CD4-positive, alpha-beta T cell treated with Interleukin-12 subunit alpha and Interleukin-12 subunit beta, for 1 hour (primary cell): ENCODE measurements around the gene APOBEC3A.
"Not testable (repeated sequence)": the region's sequence is repeated elsewhere in the genome, so short reads cannot be mapped to it uniquely, and the experiment has no call there.

Source experiments
- DNase-seq: peaks from one replicate; pipeline ENCODE4 v3.0.0-alpha.2; 2020

APOBEC3A gene

DNA sequence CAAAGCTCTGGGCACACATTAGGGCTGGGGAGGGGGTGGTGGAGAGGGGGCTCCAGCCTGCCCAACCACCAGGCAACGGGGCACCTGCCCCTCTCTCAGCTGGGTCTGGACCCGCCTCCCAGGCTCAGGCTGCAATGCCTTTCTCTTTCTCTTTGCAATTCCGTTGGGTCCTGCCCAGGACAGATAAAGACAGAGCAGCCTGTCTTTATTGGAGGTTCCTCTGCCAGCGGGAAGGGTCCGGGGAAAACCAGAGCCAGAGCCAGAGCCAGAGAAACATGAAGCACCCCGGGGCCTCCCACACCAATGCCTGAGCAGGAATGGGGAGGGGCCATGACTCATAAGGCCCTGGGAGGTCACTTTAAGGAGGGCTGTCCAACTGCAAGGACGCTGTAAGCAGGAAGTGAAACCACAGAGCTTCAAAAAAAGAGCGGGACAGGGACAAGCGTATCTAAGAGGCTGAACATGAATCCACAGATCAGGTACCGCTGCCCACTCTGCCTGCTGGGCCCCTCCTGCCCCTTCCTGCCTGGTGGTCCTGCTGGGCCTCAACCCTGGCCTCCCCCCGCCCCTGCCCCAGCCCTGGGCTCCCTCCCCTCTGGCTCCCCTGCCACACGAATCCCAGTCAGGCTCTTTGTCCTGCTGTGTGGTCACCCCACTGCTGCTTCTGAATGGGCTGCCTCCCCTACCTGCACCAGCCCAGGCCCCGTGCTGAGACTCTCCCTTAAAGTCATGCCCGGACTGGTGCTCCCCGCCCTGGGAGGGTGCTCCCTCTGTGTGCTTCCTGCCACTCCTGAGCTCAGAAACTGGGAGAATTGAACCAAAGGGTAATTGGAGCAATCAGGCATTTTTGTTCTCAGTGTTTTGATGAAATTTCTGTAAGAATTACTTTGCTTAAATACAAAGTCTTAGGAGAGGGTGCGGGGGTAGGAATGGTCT, 24.9 kb downstream of the APOBEC3A start, which contains the start of gene APOBEC3B:
Gene APOBEC3B, plus strand, starts transcription at position 356 of the 936 bp plus-strand sequence. Its CDS starts 107 bp downstream, at position 463.
- DNase-seq = peak; percentile 79

DNA sequence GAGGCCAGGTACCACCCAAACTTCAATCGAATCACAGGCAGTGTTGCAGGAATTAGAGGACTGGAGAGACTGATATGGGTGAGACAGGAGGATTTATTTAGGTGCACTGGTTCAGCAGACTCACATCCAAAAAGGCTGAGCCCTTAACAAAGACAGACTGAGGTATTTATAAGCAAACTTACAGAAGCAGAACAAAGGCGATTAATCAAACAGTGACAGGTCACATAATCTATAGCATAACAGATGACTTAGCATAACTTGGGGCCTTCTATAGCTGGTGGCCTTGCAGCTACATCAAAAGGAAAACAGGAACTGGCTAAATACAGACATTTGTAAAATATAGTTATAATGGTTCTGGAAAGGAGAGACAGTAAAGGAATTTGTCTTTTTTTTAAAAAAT, 26.8 kb downstream of the APOBEC3A start:
- no peak for DNase-seq

DNA sequence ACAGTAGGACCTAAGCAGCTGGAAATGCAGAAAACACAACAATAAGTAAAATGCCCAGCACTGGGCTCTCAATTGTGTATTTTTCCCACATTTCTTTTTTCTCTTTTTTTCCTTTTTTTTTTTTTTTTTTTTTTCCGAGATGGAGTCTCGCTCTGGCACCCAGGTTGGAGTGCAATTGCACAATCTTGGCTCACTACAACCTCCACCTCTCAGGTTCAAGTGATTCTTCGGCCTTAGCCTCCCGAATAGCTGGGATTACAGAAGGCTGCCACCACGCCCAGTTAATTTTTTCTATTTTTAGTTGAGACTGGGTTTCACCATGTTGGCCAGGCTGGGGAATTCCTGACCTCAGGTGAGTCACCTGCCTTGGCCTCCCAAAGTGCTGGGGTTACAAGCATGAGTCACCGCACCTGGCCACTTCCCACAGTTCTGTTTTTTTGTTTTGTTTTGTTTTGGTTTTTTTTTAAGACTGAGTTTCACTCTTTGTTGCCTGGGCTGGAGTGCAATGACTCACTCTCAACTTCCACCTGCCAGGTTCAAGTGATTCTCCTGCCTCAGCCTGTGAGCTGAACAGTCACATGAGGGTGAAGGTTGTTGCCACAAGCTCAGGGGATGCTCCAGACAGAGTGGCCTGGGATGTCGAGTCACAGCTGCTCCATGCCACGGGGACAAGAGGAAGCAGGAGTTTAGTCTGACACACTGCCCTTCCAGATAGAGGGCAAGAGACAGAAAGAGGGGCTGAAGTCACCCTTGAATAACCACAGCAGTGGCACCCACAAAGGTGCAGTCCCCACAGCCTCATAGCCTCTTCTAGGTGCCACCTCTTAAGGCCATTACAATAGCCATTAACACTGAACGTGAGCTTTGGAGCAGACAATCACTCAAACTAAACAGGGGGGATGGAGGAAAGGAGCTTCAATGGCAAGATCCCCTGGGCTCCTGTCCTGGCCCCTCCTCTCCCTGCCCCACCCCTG, 27.7 kb downstream of the APOBEC3A start:
- DNase-seq = peak; percentile 89

DNA sequence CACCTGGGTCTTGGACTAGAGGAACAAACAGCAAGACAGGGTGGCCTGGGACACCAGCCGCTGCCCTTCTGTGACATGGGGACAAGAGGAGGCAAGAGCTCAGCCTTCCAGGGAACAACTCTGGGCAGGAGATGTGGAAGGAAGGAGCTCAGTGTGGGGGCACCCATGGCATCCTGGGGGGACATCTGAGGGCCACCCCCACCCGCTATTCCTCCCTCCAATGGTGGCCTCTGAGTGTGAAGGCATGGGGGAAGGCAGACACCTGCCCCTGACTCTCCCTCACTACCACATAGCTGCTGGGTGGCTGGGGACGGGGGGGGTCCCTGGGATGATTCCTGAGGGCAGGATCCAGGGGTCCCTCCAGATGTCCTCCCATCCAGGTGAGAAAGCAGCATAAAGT, 29.2 kb downstream of the APOBEC3A start:
- DNase-seq = no peak

DNA sequence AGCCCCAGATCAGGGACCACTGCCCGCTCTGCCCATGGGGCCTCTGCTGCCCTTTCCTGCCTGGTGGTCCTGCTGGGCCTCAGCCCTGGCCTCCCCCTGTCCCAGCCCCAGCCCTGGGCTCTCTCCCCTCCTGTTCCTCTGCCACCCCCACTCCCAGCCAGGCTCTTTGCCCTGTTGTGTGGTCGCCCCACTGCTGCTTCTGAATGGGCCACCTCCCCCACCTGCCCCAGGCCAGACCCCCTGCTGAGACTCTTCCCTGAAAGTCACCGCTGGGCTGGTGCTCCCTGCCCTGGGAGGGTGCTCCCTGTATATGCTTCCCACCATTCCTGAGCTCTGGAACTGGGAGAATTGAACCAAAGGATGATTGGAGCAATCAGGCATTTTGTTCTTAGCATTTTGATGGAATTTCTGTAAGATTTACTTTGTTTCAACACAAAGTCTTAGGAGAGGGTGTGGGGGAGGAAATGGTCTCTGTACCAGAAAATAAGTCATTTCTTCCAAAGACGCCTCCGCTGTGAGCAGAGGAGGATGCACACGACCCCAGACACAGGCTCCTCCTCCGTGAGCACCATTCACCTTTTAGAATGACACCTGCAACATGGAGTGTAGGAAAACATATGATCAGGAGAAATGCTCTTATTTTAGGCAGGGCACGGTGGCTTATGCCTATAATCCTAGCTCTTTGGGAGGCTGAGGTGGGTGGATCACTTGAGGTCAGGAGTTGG, 29.9 kb downstream of the APOBEC3A start:
- no peak for DNase-seq

DNA sequence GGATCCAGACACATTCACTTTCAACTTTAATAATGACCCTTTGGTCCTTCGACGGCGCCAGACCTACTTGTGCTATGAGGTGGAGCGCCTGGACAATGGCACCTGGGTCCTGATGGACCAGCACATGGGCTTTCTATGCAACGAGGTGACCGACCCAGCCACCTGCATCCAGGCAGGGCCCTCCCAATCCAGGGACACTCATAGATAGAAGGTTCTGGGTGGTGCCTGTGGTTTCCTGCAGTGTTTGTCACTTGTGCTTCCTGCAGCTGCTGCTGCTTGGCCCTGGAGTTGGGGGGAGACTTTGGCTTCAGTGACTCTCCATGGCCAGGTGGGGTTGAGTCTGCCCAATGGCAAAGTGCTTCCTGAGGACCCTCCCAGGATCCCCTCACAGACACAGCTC, 32.1 kb downstream of the APOBEC3A start:
- DNase-seq = peak; percentile 33

DNA sequence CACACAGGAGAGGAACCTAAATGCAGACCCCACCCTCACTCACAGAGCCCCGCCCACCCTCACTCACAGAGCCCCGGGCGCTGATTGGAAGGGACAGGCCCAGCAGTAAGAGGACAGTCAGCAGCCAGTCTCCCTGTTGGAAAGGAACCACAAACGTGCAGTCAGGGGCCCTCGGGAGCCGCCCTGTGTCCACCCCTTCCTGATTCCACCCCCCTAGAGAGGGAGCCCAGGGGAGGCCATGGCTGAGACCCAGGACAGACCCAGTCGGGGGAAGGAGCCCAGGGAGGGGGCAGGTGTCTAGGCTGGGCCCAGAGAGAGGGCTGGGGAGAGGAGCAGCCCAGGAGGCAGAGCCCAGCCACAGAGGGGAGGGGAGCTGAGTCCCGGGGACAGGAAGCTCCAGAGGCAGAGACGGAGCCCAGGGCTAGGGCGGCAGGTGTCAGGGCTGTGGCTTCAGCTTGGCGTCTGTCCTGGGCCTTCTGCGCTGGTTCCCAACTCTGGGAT, 35.5 kb downstream of the APOBEC3A start:
- not testable (repeated sequence) for DNase-seq

DNA sequence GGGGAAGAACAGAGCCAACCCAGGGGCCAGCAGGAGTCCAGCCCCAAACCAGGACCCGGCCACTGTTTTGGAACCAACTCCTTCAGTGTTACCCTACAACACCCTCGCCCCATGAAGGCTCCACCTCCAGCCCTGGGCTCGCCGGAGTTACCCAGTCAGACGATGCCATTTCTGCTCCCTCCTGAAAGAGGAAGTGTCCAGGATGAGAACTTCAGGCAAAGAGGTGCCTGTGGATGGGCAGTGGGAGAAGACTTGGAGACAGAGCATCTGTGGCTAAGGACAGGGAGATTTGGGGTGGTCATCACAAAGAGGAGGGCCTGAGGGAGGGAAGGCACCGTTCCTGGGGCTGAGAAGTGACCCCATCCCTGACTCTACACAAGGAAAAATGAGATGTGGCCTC, 38.7 kb downstream of the APOBEC3A start:
- DNase-seq = no peak

DNA sequence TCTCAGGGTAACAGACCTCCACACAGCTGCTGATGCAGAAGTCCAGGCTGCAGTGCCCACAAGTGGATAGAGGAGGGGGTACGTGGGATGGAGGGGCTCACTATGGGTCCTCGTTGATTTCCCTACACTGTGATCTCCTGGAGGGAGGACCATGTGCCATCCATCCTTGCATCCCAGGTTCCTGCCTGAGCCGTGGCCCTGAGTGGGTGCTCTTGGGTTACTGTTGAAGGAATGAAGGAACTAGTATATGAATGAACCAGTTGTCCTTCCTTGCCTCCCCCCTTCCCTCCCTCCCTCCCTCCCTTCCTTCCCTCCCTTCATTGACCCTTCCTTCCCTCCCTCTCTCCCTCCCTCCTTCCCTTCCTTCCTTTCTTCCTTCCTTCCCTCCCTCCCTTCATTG, 40.1 kb downstream of the APOBEC3A start:
- no peak for DNase-seq

DNA sequence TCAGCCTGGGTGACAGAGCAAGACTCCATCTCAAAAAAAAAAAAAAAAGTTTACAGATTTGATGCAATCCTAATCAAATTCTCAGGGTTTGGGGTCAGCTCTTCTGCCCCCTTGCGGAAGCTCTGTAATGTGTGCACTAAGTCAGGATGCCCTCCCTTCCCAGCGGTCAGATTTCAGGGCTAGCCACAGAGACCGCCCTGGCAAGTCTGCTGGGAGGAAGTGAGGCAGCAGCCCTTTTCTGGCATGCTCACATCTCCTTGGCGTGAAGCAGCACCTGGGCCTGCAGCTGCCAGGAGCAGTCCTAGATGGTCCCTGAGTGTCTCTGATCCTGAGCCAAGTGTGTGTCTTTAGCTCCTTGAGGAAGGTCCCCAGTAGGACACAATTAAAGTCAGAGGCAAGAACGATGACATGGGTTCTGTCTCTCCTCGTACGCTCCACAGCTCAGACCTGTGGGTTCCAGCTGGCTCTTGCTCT, 45.8 kb downstream of the APOBEC3A start:
- peak; percentile 85 for DNase-seq

DNA sequence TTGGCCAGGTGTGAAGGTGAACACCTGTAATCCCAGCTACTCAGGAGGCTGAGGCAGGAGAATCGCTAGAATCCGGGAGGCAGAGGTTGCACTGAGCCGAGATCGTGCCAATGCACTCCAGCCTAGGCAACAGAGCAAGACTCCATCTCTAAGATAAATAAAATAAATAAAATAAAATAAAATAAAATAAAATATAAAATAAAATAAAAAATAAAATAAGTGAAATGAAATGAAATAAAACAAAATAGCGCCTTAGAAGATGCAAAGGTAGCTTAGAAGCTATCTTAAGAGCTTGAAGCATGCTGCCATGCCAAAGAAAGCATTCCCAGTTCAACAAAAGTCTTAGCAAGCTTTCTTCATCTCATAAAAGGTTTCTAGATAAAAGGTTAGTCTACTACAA, 49.8 kb downstream of the APOBEC3A start:
- DNase-seq = no peak

DNA sequence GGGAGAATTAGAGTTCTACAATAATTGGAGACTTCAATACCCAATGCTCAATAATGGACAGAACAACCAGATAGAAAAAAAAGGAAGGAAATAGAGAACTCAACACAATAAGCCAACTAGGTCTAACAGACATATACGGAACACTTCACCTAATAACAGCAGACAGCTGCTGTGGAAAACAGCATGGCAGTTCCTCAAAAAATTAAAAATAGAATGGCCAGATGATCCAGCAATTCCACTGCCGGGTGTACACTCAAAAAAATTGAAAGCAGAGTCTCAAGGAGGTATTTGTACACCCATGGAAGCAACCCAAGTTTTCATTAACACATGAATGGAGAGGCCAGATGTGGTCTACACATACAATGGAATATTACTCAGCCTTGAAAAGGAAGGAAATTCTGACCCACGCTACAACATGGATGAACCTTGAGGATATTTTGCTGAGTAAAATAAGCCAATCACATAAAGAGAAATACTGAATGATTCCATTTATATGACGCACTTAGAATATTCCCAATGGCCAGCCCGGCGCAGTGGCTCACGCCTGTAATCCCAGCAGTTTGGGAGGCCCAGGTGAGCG, 51.0 kb downstream of the APOBEC3A start:
- DNase-seq = not testable (repeated sequence)

DNA sequence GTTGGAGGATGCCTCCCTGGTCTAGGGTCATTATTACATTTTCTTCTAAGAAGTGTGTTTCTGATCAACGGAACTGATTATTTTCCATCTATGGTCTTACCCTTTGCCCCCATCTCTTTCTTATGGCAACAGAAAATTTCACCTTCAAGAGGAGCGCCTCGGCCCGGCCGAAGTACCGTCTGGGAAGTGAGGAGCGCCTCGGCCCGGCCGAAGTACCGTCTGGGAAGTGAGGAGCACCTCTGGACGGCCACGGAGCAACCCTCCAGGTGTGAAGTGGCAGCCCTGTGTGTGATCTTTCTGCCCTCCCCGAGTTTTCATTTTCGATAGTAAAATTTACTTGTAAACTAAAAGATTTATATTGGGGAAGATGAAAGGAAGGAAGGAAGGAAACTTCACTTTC, 53.5 kb downstream of the APOBEC3A start:
- no peak for DNase-seq
